ENCODE measurements around the gene FAM76A. TPM values are rescaled to one million over a fixed set of nuclear protein-coding genes. Genes with fewer than 3 reads are reported as not detected.

FAM76A gene
- total and polyA plus RNA-seq, 2 experiments from 2014 or later: 3.5 to 9.8 TPM

- TF ChIP-seq EZH2 (IDR thresholded peaks at IDR 0.05; ENCODE audit: borderline replicate concordance) (no peak), CTCF (IDR thresholded peaks at IDR 0.05; ENCODE audit: poor library complexity) (no peak), EZH2phosphoT487 (IDR thresholded peaks at IDR 0.05; ENCODE audit: low read depth, severe bottlenecking, unreplicated experiment) (no peak)
- H3K4me2 ChIP-seq: no peak overlapping the region
- H3K79me2 ChIP-seq: no peaks in the 10 kb centered on the region
- no peaks in the 10 kb centered on the region for H4K20me1 ChIP-seq (ENCODE audit: insufficient read depth, poor library complexity, severe bottlenecking)
- H3K9me3 ChIP-seq (ENCODE audit: low read depth): no peaks in the 10 kb centered on the region
- WGBS (ENCODE audit: low lambda C conversion rate, missing lambda C conversion rate): 95% methylated on average over 6 of the region's 6 CpGs
- no peaks in the 10 kb centered on the region for H3K9me2 ChIP-seq (replicated peaks; ENCODE audit: insufficient read depth)
- H3K27me3 ChIP-seq: no peaks in the 10 kb centered on the region
- no peak overlapping the region for H2AFZ ChIP-seq
- no peak for DNase-seq (ENCODE audit: low spot score)
- no peaks in the 10 kb centered on the region for H3K36me3 ChIP-seq (replicated peaks; ENCODE audit: insufficient read depth, low read depth)
- peaks cover 5% of the 10 kb centered on the region for H3K4me1 ChIP-seq (ENCODE audit: insufficient read depth)
- H3K27ac ChIP-seq: no peak overlapping the region
- no peak overlapping the region for H3K4me3 ChIP-seq
Observed at GRCh38 chr1:27811741-27812500, 86.2 kb downstream of the FAM76A start.

Small RNA genes within 50 kb of the gene (small RNA-seq; reads per million reads assigned to genes)
- gene AL020997.2: not detected
- gene RNU6-424P: not detected

Other genes starting within 250 kb of the FAM76A start
- 25.2 and 28.5 TPM in 2 replicates for gene WASF2, start 235.8 kb upstream of the FAM76A start, total RNA-seq
- 45.6 and 61.1 TPM in 2 replicates for gene WASF2, start 235.8 kb upstream of the FAM76A start, polyA plus RNA-seq
- gene AHDC1, start 121.8 kb upstream of the FAM76A start, total RNA-seq: 6.7 and 13.3 TPM in 2 replicates
- 12.2 and 14.4 TPM in 2 replicates for gene AHDC1, start 121.8 kb upstream of the FAM76A start, polyA plus RNA-seq
- gene FGR, start 90.8 kb upstream of the FAM76A start, total RNA-seq: 0.28 and 0.73 TPM in 2 replicates
- 0.28 TPM in 1 of 2 replicates, not detected in the other for gene FGR, start 90.8 kb upstream of the FAM76A start, polyA plus RNA-seq
- 94.3 and 114 TPM in 2 replicates for gene IFI6, start 53.8 kb upstream of the FAM76A start, total RNA-seq
- gene IFI6, start 53.8 kb upstream of the FAM76A start, polyA plus RNA-seq: 194 and 230 TPM in 2 replicates
- gene STX12, start 47.3 kb downstream of the FAM76A start, total RNA-seq: 73.2 and 84.0 TPM in 2 replicates
- gene STX12, start 47.3 kb downstream of the FAM76A start, polyA plus RNA-seq: 55.0 and 58.9 TPM in 2 replicates
- 38.7 and 42.8 TPM in 2 replicates for gene PPP1R8, start 104.8 kb downstream of the FAM76A start, total RNA-seq
- 9.3 and 13.0 TPM in 2 replicates for gene PPP1R8, start 104.8 kb downstream of the FAM76A start, polyA plus RNA-seq
- 0.24 and 1.2 TPM in 2 replicates for gene THEMIS2, start 146.6 kb downstream of the FAM76A start, total RNA-seq
- gene THEMIS2, start 146.6 kb downstream of the FAM76A start, polyA plus RNA-seq: 1.1 TPM in 1 of 2 replicates, not detected in the other
- 25.2 and 29.5 TPM in 2 replicates for gene RPA2, start 188.6 kb downstream of the FAM76A start, total RNA-seq
- 28.5 and 39.6 TPM in 2 replicates for gene RPA2, start 188.6 kb downstream of the FAM76A start, polyA plus RNA-seq
- gene SMPDL3B, start 209.0 kb downstream of the FAM76A start, total RNA-seq: 17.3 and 19.6 TPM in 2 replicates
- 11.2 and 16.2 TPM in 2 replicates for gene SMPDL3B, start 209.0 kb downstream of the FAM76A start, polyA plus RNA-seq
- 12.5 and 17.9 TPM in 2 replicates for gene XKR8, start 234.0 kb downstream of the FAM76A start, total RNA-seq
- gene XKR8, start 234.0 kb downstream of the FAM76A start, polyA plus RNA-seq: 17.4 and 20.2 TPM in 2 replicates

Measured in hepatocyte (in vitro differentiated cells).